Loucy (cell line): Measurements from ENCODE around the gene MYO10.

Experiments used
- CTCF ChIP-seq: fragments of 200-600 bp; sonication (generic); conservative IDR thresholded peaks from 2 replicates; pipeline ENCODE4 v1.5.1; 2014; ENCODE audit warnings: mild to moderate bottlenecking, antibody characterized with exemption, low read length
- EZH2phosphoT487 ChIP-seq: fragments of 200-600 bp; IDR thresholded peaks from 2 replicates; pipeline ENCODE4 v1.6.1; 2018; ENCODE audit warnings: antibody characterized with exemption, mild to moderate bottlenecking, moderate library complexity, borderline replicate concordance

- TF ChIP-seq CTCF (no peak), EZH2phosphoT487 (no peak)
Measured at GRCh38 chr5:16918156-16918555, 17.9 kb downstream of the MYO10 start.
